ENCODE results near the gene POMC. TPM values are rescaled to one million over a fixed set of nuclear protein-coding genes. Genes with fewer than 3 reads are reported as not detected.
A peak's percentile ranks its signal among the peaks of the same experiment; 100 is the strongest.
"Not testable (repeated sequence)": the region's sequence is repeated elsewhere in the genome, so short reads cannot be mapped to it uniquely, and the experiment has no call there.

POMC gene
- polyA plus RNA-seq, 6 donors from 2014 or later = 5.6 to 14.6 (median 7.5) TPM

DNA sequence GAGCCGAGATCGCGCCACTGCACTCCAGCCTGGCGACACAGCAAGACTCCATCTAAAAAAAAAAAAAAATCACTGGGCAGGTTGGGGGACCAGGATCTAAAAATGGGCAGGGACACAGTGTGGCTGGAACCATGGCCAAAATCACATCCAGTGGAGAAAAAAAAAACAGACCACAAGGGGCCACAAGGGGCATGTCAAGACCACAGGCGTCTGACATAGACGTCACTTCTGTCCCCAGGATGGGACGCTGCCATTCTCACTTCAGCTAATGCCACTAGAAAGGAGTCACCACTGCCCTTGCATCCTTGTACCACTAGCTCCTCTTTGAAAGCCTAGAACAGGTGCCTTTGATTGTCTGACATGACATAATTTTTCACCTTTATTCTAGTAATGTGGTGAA, 2.5 kb upstream of the POMC start:
- Mint-ChIP-seq H3K27ac (no peak overlapping the region), H3K36me3 (no peaks in the 10 kb centered on the region), H3K27me3 (peaks cover 42 to 69% (median 47%) of the 10 kb centered on the region in 3 donors), H3K4me1 (peaks cover 18 to 34% (median 29%) of the 10 kb centered on the region in 3 donors), H3K4me3 (no peak overlapping the region), H3K9me3 (no peaks in the 10 kb centered on the region)
- ATAC-seq (ENCODE audit: low read depth in 2 of 2) (no peak), DNase-seq (no peak)

DNA sequence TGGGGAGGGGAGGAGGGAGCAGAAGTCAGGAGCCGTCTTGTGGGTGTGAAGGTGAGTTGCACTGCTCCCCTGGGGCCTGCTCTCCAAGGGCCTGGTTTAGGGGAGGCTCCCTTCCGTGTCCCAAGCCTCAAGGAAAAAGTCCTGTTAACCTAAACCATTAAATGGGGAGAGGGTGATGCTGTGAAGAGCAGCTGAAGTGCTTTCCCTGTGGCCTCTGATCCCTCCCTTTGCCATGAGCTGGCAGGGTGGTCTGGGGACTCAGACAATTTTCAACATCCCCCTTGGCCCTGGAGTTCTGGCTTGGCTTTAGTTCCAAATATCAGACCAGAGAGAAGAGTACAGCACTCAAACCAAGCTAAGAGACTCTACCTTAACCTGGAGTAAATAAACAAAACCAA, 692 bp upstream of the POMC start:
- Mint-ChIP-seq H3K4me3 (peak overlapping the region; percentile 74 to 90 (median 84)), H3K4me1 (peaks cover 27 to 42% (median 39%) of the 10 kb centered on the region in 3 donors), H3K9me3 (no peaks in the 10 kb centered on the region), H3K36me3 (no peaks in the 10 kb centered on the region), H3K27me3 (peaks cover 29 to 54% (median 40%) of the 10 kb centered on the region in 3 donors), H3K27ac (peak overlapping the region in 3 of 6 donors; percentile 24 to 80 (median 37))
- DNase-seq (no peak), ATAC-seq (ENCODE audit: low read depth in 2 of 2) (no peak)

DNA sequence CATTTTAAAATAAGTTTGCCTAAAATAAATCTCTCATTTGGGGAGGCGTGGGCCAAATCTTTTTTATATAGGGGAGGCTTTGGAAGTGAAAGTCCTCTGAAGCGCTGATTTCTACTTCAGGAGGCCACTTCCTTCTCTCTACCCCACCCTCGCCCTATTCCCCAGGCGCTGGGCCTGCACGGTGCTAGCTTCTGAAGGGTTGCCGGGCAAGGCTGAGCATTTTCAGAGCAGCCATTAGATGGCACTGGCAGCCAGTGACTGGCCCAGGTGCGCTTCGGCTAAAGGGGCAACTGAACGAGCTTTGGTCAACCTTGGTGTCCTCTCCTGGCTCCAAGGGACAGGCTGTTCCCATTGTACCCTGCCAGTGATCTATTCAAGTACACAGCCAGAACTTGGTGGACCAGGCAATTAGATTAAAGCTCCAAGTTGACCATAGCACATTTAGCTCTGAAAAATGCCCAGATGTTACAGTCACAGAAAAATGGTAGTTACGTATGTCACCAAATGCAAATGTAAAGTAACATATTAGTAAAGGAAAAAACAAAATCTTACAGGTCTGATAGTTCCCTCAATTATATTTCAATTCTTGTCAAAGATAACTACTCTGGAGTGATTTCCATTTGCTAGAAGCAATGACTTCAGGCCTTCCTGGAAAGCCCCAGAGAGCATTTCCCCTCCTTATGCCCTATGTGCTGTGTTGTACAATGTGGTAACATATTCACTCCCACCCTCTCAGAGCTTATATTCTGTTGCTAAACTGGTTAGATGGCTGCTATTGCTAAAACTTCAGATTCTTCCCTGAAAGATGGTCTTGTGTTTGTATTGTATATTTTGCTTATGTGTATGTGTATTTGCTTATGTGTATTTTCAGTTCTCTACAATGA, 2.1 kb downstream of the POMC start:
- peak; percentile 89 to 90 for ATAC-seq (ENCODE audit: low read depth in 2 of 2)
- H3K4me3 Mint-ChIP-seq = peak overlapping the region; percentile 50 to 86 (median 74)
- H3K27me3 Mint-ChIP-seq = peaks cover 19 to 40% (median 21%) of the 10 kb centered on the region in 3 donors
- peak; percentile 85 for DNase-seq
- H3K4me1 Mint-ChIP-seq = peaks cover 30 to 39% (median 35%) of the 10 kb centered on the region in 3 donors
- H3K36me3 Mint-ChIP-seq = no peaks in the 10 kb centered on the region
- H3K27ac Mint-ChIP-seq = peak overlapping the region; percentile 61 to 90 (median 82)
- no peaks in the 10 kb centered on the region for H3K9me3 Mint-ChIP-seq

- H3K27ac Mint-ChIP-seq = peak overlapping the region in 2 of 6 donors; percentile 24 to 50
- peaks cover 7 to 24% (median 12%) of the 10 kb centered on the region in 3 donors for H3K27me3 Mint-ChIP-seq
- peaks cover 33 to 49% (median 45%) of the 10 kb centered on the region in 3 donors for H3K4me1 Mint-ChIP-seq
- no peak for DNase-seq
- no peaks in the 10 kb centered on the region for H3K9me3 Mint-ChIP-seq
- ATAC-seq (ENCODE audit: low read depth in 2 of 2) = no peak
- H3K36me3 Mint-ChIP-seq = no peaks in the 10 kb centered on the region
- H3K4me3 Mint-ChIP-seq = peak overlapping the region in 1 of 8 donors; percentile 8
Observed at GRCh38 chr2:25164561-25164960, 3.8 kb downstream of the POMC start.

GRCh38 chr2:25162061-25162460, 6.3 kb downstream of the POMC start:
- Mint-ChIP-seq H3K4me3 (peak overlapping the region in 7 of 8 donors; percentile 59 to 76 (median 63)), H3K27ac (peak overlapping the region in 3 of 6 donors; percentile 20 to 75 (median 66)), H3K4me1 (peaks cover 27 to 44% (median 40%) of the 10 kb centered on the region in 3 donors)
- not testable (repeated sequence) for H3K9me3 Mint-ChIP-seq; ATAC-seq (ENCODE audit: low read depth in 2 of 2); DNase-seq; H3K36me3 Mint-ChIP-seq; H3K27me3 Mint-ChIP-seq

DNA sequence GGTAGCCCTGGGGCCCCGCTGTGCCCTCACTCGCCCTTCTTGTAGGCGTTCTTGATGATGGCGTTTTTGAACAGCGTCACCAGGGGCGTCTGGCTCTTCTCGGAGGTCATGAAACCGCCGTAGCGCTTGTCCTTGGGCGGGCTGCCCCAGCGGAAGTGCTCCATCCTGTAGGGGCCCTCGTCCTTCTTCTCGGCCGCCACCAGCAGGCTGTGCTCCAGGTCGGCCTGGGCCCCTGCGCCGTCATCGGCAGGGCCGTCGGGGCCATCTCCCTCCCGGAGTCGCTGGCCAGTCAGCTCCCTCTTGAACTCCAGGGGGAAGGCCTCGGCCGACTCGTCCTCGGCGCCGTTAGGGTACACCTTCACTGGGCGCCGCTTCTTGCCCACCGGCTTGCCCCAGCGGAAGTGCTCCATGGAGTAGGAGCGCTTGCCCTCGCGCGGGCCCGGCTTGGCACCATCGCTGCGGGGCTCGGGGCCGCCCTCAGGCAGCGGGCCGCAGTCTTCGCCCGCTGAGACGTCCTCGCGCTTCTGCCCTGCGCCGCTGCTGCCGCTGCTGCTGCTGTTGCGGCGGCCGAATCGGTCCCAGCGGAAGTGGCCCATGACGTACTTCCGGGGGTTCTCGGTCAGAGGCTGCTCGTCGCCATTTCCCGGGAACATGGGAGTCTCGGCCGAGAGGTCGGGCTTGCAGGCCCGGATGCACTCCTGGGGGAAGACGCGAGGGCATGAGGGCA, 7.2 kb downstream of the POMC start:
- H3K36me3 Mint-ChIP-seq = no peaks in the 10 kb centered on the region
- peak; percentile 53 to 56 for ATAC-seq (ENCODE audit: low read depth in 2 of 2)
- peaks cover 21 to 36% (median 35%) of the 10 kb centered on the region in 3 donors for H3K4me1 Mint-ChIP-seq
- peak; percentile 67 for DNase-seq
- no peaks in the 10 kb centered on the region for H3K27me3 Mint-ChIP-seq
- peak overlapping the region in 5 of 6 donors; percentile 72 to 86 (median 80) for H3K27ac Mint-ChIP-seq
- H3K9me3 Mint-ChIP-seq = no peaks in the 10 kb centered on the region
- peak overlapping the region; percentile 56 to 88 (median 73) for H3K4me3 Mint-ChIP-seq

DNA sequence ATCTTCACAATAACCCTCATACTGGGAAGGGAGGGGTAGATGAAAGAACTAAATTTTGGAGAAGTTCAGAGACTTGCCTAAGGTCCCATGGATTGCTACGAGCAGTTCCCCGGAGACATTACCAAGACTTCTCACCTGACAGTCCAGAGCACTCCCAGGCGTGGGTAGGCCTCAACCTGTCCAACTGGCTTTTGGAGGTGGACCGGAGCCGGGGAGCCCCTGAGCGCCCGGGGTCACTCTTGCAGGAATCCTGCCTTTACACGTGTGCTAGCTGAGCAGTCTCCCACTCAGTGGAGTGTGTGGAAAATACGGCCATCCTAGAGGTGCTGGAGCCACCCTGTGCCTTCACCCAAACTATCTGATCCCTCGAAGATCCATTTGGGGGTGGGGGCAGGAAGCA, 8.0 kb downstream of the POMC start:
- DNase-seq (no peak), ATAC-seq (ENCODE audit: low read depth in 2 of 2) (no peak)
- no peaks in the 10 kb centered on the region for H3K9me3 Mint-ChIP-seq
- H3K36me3 Mint-ChIP-seq = no peaks in the 10 kb centered on the region
- H3K27me3 Mint-ChIP-seq = no peaks in the 10 kb centered on the region
- peak overlapping the region; percentile 57 to 90 (median 73) for H3K4me3 Mint-ChIP-seq
- H3K4me1 Mint-ChIP-seq = peaks cover 13 to 28% (median 26%) of the 10 kb centered on the region in 3 donors
- peak overlapping the region in 4 of 6 donors; percentile 18 to 75 (median 52) for H3K27ac Mint-ChIP-seq

DNA sequence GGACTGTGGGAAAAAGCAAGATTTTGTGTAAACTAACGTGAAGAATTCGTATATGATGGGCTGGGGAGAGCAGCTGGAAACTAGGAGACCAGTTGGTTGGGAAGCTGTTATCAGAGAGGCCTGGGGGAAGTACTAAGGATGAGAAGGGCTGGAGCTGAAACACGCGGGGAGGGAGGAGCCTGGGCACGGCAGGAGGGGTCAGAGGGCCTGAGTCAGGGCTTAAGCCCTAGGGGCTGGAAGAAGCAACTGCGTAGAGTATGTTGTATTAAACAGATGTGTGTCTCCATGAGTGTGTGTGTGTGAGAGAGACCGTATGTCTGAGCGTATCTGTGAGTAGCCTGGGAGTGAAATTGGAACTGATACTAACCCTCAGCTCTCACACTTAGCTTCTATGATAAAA, 8.4 kb downstream of the POMC start:
- H3K4me3 Mint-ChIP-seq = peak overlapping the region; percentile 39 to 90 (median 66)
- DNase-seq (no peak), ATAC-seq (ENCODE audit: low read depth in 2 of 2) (no peak)
- H3K36me3 Mint-ChIP-seq = no peaks in the 10 kb centered on the region
- H3K4me1 Mint-ChIP-seq = peaks cover 9 to 24% (median 22%) of the 10 kb centered on the region in 3 donors
- H3K9me3 Mint-ChIP-seq = no peaks in the 10 kb centered on the region
- H3K27ac Mint-ChIP-seq = peak overlapping the region in 5 of 6 donors; percentile 18 to 81 (median 56)
- H3K27me3 Mint-ChIP-seq = no peaks in the 10 kb centered on the region

DNA sequence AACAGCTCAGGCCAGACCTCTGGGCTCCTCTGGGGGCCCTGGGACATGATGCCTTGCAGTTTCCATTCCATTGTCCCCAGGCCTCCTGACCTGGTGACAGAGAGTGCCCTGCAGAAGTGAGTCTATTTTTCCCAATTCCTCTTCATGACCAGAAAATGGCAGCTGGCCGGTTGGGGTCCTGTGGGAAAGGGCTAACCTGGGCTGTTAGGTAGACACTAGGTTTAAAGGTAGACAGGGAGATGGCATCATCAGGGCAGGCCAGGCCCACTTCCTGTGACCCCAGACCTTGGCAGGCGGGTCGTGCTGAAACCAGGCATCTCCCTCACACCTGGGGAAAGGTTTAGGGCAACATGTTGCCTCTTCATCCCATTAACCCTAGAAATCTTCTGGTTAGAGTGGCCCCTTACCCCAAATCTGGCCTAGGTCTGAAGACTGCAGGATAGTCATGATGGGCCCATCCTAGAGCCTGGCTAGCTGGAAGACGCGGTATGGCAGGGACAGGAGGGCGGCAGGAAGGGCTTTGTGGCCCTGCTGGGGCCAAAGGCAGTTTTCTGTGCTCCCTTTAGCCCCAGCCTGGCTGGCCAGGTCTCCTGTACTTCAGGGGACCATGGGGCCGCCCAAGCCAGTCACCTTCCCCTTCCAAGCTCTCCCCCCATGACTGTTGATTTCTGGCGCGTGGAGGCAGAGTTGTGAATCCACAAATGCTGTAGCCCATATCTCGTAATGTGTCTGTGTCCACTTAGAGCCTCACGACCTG, 10.1 kb downstream of the POMC start:
- Mint-ChIP-seq H3K9me3 (no peaks in the 10 kb centered on the region), H3K27me3 (no peaks in the 10 kb centered on the region), H3K4me1 (peaks cover 9 to 31% (median 22%) of the 10 kb centered on the region in 3 donors), H3K36me3 (no peaks in the 10 kb centered on the region), H3K27ac (peak overlapping the region in 2 of 6 donors; percentile 11 to 48), H3K4me3 (peak overlapping the region in 3 of 8 donors; percentile 4 to 44 (median 19))
- DNase-seq (no peak), ATAC-seq (ENCODE audit: low read depth in 2 of 2) (no peak)

GRCh38 chr2:25155401-25155800, 13.0 kb downstream of the POMC start:
- no peaks in the 10 kb centered on the region for H3K9me3 Mint-ChIP-seq
- peaks cover 6 to 25% (median 16%) of the 10 kb centered on the region in 3 donors for H3K4me1 Mint-ChIP-seq
- ATAC-seq (ENCODE audit: low read depth in 2 of 2) = no peak
- H3K27ac Mint-ChIP-seq = peak overlapping the region in 1 of 6 donors; percentile 54
- DNase-seq = no peak
- no peaks in the 10 kb centered on the region for H3K36me3 Mint-ChIP-seq
- no peaks in the 10 kb centered on the region for H3K27me3 Mint-ChIP-seq
- H3K4me3 Mint-ChIP-seq = no peak overlapping the region

GRCh38 chr2:25151718-25152117, 16.7 kb downstream of the POMC start:
- Mint-ChIP-seq H3K27me3 (no peaks in the 10 kb centered on the region), H3K4me3 (no peak overlapping the region), H3K4me1 (peaks cover 0 to 8% (median 0%) of the 10 kb centered on the region in 3 donors), H3K27ac (no peak overlapping the region), H3K36me3 (no peaks in the 10 kb centered on the region), H3K9me3 (no peaks in the 10 kb centered on the region)
- ATAC-seq (ENCODE audit: low read depth in 2 of 2) = no peak
- DNase-seq = no peak

DNA sequence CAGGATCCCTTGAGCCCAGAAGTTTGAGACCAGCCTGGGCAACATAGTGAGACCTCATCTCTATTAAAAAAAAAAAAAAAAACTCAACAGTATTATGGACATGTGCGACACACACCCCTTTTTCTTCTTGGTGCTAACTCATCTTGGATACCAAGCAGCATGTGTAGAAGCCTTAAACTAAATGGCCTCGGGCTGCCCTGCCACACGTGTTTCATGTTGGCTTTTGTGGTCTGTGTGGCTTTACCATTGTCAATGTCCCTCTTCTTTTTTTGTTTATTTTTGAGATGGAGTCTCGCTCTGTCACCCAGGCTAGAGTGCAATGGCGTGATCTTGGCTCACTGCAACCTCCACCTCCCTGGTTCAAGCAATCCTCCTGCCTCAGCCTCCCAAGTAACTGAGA, 17.4 kb downstream of the POMC start:
- H3K27ac Mint-ChIP-seq, H3K4me1 Mint-ChIP-seq: not testable (repeated sequence)

GRCh38 chr2:25149646-25150045, 18.7 kb downstream of the POMC start:
- no peak for DNase-seq
- peaks cover 0 to 5% (median 0%) of the 10 kb centered on the region in 3 donors for H3K4me1 Mint-ChIP-seq
- no peak overlapping the region for H3K4me3 Mint-ChIP-seq
- no peak overlapping the region for H3K27ac Mint-ChIP-seq
- H3K36me3 Mint-ChIP-seq = no peaks in the 10 kb centered on the region
- no peak for ATAC-seq (ENCODE audit: low read depth in 2 of 2)
- peaks cover 0 to 5% (median 0%) of the 10 kb centered on the region in 3 donors for H3K27me3 Mint-ChIP-seq
- H3K9me3 Mint-ChIP-seq = no peaks in the 10 kb centered on the region

More for the DNA sequence above, 17.4 kb downstream of the POMC start:
- not testable (repeated sequence) for ATAC-seq (ENCODE audit: low read depth in 2 of 2); H3K27me3 Mint-ChIP-seq; DNase-seq; H3K36me3 Mint-ChIP-seq; H3K4me3 Mint-ChIP-seq; H3K9me3 Mint-ChIP-seq

Data from naive B cell (primary cell).